HG03469 (cell line): ENCODE results near the gene COL9A3.
"Not testable (repeated sequence)": the region's sequence is repeated elsewhere in the genome, so short reads cannot be mapped to it uniquely, and the experiment has no call there.

Experiments
- ATAC-seq: cut with Tn5 transposase; IDR thresholded peaks from one replicate; pipeline ENCODE4 v1.9.1; 2021; ENCODE audit warnings: mild to moderate bottlenecking, moderate library complexity, moderate number of reproducible peaks; ENCODE audit not compliant: unreplicated experiment

The COL9A3 gene

DNA sequence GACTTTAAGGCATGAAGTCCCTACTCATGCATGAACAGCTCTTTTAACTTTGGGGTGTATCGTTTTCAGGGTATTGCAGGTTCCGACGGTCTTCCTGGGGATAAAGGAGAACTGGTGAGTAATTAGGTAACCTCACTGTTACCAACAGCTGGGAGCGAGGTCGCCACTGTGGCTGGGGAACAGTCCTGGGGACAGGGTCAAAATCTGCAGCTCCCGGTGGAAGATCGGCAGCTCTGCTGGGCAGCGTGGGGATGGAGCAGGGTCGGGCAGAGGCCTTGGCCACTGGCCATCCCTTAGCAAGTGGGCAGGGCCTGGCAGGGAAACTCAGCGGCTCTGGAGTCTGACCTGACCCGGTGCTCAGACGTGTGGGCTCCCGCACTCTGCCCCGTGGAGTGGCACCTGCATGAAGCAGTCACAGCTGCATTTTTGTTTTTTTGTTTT is 16.1 kb downstream of the COL9A3 start:
- no peak for ATAC-seq

DNA sequence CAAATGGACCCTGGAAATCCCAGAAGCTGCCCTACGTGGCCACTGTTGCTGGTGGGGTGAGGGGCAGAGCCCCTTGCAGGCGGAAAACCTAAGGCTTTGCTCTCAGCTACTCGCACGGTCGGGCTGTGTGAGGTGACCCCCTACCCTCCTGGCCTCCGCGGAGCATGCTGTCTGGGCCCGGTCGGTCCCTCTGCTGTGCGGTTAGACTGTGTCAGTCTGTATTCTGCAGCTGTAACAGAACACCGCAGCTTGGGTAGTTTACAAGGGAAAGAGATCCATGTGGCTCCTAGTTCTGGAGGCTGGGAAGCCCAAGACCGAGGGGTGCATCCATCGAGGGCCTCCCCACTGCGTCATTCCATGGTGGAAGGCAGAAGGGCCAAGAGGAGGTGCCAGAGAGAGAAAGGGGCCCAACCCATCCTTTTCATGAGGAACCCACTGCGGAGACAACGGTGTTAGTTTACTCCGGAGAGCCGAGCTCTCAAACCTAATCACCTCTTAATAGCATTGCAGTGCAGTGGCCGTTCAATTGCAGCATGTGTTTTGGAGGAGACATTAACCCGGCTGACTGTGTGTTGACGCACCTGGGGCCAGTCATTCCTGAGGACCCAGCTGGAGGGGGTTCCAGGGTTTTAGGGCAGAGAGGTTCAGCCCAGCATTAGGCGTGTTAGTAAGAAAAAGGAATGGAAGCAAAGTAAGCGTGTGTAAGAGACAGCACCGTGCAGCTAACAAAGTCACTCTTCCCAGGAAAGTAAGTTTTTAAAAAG is 18.3 kb downstream of the COL9A3 start:
- no peak for ATAC-seq

DNA sequence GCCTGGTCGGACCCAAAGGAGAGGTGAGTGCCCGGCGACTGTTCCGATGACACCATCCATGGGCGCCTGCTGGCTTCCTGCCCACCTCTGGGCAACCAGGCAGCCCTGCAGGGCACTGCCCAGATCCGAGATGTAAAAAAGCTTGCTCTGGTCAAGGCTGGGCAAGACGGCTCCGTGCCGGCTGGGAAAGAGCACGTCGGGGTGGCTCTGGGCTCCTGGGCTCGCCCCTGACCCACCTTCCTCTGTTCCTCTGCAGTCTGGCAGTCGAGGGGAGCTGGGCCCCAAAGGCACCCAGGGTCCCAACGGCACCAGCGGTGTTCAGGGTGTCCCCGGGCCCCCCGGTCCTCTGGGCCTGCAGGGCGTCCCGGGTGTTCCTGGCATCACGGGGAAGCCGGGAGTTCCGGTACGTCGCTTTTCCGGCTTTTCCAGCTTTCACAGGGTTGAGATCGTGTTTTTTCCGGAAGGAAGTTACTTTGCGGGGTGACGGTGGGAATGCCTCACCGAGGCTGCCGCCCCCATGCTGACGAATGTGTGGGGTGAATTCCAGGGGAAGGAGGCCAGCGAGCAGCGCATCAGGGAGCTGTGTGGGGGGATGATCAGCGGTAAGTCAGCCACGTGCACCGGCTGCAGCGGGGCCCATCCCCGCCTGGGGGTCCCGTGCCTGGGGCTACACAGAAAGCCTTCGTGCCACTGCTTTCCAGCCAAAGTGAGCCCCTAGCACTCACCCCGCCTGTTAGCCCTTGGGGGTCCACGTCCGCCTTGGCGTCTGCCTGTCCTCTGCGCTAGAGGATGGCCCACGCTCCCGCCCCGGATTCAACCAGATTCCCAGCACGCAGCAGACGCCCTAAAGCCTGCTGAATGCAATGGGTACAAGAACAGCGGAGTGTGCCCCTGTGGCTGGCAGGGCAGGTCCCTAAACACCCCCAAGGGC is 19.3 kb downstream of the COL9A3 start:
- no peak for ATAC-seq

DNA sequence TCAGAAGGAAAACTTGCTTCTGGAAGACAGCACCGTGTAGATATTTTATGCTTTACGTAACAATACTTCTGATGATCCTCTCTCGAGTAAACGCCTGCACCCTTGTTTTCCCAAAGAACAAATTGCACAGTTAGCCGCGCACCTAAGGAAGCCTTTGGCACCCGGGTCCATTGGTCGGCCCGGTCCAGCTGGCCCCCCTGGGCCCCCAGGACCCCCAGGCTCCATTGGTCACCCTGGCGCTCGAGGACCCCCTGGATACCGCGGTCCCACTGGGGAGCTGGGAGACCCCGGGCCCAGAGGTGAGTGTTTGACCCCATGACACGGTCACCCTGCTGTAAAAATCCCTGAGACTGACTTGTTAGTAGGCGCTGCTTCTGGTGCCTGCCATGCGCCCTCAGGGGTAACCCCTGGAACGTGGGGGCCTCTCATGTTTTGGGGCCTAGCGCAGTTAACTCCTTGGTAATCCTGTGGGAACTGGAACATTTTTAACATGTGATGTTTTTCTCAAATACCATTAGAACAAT is 20.2 kb downstream of the COL9A3 start:
- ATAC-seq, result no peak

DNA sequence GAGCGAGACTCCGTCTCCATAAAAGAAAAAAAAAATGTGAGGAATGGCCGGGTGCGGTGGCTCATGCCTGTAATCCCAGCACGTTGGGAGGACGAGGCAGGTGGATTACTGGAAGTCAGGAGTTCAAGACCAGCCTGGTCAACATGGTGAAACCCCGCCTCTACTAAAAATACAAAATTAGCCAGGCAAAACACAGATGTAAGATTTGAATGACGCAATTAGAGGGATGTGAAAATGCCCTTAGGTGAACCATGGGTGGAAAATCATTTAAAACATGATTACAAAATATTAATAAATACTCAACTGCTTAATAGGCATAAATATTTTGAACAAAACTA is 20.9 kb downstream of the COL9A3 start:
- no peak for ATAC-seq

DNA sequence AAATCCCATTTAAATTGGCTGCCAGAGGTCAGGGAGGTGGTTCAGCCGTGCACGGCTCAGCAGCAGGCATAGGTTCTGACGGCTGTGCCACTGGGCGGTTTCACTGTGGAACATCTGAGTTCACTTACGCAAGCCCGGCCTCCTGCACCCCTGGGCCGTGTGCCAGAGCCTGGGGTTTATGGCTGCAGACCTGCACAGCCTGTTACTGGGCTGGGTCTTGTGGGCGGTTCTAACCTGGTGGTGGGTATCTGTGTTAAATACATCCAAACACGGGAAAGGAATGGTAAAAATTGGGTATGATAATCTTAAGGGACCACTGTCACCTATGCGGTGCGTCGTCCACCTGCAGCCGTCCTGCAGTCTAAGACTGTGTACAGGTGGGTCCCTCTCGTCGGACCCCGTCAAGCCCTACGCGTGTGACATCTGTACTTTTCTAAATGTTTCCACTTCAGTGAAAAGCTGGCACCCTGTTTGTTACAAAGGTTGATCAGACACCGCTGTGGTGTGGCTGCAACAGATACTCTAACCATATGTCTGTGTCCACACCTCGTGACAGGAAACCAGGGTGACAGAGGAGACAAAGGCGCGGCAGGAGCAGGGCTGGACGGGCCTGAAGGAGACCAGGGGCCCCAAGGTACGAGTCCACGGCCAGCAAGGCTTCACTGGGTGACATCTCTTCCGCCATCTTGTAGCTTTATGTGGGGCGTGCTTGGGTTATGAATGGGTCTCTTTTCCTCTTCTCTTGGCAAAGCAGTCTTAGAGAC is 21.5 kb downstream of the COL9A3 start:
- no peak for ATAC-seq

DNA sequence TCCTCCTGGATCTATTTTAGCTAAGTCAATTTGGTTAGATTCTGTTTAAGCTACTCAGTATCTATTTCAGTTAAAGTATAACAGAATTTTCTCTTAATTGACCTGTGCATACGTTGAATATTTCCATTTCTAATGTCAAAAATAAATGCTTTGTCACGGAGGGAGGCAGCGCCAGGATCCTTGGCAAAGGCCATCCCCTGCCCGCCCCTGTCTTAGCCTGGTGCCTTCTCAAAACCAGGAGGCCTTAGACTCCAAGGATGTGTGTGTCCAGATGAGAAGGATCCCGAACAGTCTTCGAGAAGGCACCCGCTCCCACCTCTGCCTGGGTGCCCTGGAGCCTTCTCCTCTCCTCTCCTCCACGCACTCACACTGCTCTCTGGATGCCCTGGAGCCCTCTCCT is 22.4 kb downstream of the COL9A3 start:
- no peak for ATAC-seq

DNA sequence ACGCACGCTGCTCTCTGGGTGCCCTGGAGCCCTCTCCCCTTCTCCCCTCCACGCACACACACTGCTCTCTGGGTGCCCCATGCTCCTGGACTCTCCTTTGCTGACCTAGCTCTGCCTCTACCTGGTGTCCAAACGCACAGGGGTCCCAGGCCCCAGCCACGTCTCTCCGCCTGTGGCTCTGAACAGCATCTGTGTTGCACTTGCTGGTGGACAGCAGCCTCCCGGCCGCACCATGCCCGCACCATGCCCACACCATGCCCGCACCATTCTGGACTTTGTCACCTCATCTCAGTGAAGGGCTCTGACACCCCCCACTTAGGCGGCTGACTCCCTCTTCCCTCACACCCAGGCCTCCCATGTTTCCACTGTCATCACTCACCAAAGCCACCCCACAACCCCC is 23.0 kb downstream of the COL9A3 start:
- ATAC-seq, result no peak

DNA sequence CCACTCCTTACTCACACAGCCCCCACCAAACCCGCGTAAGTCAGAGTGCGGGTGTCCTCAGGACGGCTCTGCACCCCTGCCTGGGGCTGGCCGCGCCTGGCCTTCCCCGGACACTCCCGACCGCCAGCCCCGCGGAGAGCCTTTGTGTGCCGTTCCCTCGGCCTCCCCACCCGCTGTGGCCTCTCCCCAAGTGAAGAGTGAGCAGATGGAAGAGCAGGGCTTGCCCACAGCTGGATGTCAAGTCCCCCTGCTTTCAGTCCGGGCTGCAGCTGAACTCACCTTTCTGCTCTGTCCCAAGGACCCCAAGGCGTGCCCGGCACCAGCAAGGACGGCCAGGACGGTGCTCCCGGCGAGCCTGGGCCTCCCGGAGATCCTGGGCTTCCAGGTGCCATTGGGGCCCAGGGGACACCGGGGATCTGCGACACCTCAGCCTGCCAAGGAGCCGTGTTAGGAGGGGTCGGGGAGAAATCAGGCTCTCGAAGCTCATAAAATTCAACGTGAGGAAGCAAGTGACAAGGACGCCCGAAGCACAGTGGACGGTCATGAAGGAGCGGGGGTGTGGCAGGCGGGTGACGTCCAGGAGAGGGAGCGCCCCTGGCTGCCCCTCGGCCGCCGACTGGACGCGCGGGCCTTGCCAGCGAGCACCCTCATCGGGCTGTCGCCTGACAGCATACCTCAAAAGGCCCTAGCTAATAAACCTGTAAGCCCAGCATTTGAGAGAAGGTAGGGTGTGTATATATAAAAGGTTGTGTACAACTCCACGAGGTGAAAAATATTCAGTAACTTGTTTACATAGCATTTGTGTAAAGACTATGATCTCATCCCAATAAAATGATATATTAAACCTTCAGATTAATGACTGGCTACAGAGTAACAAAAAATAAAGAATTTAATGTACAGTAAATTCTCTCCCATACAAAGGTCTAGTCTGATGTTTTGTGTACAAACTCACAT is 23.7 kb downstream of the COL9A3 start:
- ATAC-seq, result no peak

DNA sequence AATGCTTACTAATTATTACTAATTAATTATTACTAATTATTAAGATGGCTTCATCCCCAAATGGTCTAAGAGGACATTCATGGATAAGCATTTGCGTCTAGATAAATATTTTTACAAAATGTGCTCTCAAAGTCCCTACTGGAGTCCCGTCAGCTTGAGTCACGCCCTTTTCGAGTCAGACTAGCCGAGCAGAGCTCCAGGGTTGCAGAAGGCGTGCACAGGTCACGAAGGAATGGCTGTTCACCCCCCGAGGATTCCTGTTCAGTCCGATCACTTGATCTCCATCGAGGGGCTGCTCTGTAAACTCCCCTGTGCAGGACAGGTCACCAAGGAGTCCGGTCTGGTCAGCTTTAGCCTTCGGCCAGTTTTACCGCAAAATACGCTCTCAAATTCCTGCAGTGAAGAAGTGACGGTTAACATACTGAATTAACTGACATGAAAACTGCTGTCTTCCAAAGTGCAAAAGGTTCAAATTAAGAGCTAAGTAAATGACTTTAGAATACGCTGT is 24.9 kb downstream of the COL9A3 start:
- ATAC-seq, result no peak

DNA sequence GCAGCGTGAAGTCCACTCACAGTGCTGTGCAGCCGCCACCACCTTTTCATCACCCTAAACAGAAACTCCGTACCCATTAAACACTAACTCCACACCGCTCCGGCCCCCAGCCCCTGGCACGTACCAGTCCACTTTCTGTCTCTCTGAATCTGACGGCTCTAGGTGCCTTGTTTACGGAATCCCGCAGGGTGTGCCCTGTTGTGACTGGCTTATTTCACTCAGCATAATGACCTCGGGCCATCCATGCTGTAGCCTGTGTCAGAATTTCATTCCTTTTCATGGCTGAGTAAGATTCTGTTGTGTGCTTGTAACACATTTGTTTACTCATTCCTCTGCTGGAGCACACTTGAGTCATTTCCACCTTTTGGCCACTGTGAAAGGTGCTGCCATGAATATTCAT is 26.8 kb downstream of the COL9A3 start:
- no peak for ATAC-seq

DNA sequence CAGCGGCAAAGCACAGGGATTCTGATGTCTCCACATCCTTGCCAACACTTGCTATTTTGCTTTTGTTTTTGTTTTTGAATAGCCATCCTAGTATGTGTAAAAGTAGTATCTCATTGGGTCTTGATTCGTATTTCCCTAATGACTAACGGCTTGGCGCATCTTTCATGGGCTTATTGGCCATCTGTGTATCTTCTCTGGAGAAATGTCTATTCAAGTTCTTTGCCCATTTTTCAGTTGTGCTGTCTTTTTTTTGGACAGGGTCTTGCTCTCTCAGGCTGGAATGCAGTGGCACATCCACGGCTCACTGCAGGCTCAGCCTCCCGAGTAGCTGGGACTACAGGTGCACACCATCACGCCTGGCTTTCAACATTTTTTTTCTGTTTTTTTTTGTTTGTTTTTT is 27.3 kb downstream of the COL9A3 start:
- ATAC-seq, result no peak

DNA sequence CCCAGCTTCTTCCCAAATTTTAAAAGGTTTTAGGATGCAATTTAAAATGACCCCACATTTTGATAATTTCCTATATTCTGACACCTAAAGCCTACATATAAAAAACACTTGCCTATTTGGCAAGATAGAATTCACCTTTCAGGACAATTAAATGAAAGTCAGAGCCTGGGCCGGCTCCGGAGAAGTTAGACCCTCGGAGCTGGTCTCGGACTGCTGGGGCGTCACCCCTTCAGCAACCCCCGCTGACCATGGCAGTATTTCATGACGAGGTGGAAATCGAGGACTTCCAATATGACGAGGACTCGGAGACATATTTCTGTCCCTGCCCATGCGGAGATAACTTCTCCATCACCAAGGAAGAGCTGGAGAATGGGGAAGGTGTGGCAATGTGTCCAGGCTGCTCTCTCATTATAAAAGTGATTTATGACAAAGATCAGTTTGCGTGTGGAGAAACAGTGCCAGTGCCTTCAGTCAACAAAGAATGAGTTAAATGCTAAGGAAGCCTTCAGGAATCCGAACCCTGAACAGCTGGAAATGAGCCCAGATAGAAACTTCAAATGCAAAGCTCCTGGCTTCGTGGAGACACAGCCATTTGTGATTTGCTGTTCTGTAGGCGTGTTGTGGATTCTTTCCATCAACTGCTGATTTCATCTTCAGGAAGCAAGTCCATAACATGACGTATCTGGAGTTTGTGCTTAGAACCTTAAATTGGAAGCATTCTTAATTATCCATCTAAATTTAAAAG is 28.7 kb downstream of the COL9A3 start:
- ATAC-seq, result no peak

DNA sequence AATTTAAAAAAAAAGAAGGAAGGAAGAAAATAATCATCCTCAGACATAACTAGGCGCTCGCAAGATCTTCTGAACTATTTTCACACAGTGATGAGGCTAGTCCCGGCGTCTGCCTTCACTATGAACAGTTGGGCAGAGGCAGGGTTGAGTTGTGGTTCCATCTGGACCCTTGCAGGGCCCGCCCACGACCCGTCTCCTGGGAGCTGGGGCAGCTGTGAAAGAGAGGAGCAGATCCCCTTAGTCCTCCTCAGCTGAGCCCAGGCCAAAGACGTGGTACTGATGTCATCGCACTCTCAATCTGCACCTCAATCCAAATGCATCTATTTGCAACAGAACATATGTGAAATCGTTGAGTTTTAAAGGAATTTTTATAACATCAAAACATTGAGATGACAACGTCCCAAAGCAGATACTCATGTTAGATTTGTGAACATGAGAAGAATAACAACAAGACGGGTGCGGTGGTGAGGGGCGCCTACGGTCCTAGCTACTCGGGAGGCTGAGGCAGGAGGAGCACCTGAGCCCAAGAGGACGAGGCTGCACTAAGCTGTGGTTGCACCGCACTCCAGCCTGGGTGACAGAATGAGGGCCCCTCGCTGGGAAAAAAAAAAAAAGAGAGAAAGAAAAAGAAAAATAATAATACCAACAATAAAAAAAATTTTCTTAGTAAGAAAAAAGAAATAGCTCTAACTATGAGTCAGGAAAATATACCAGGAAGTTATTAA is 29.5 kb downstream of the COL9A3 start:
- ATAC-seq, result no peak

DNA sequence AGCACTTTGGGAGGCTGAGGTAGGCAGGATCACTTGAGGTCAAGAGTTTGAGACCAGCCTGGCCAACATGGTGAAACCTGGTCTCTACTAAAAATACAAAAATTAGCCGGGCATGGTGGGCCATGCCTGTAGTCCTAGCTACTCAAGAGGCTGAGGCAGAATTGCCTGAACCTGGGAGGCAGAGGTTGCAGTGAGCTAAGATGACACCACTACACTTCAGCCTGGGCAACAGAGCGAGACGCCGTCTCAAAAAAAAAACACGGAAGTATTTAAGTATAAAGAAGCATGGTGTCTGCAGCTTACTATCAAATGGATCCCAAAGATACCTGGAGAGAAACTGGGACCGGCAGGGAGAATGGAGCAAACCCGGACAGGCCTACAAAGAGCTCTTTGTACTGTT is 32.1 kb downstream of the COL9A3 start:
- not testable (repeated sequence) for ATAC-seq

DNA sequence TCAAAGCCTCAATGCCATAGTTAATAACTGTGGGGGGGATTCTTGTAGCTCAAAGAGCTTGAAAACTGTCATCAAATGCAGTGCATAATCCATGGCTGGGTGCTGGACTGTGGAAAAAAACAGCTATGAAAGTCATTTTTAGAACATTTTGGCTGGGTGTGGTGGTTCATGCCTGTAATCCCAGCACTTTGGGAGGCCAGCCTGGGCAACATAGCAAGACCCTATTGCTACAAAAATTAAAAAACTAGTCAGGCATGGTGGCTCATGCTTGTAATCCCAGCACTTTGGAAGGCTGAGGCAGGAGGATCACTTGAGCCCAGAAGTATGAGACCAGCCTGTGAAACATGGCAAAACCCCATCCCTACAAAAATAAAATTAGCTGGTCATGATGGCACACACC is 32.6 kb downstream of the COL9A3 start:
- ATAC-seq, result no peak

DNA sequence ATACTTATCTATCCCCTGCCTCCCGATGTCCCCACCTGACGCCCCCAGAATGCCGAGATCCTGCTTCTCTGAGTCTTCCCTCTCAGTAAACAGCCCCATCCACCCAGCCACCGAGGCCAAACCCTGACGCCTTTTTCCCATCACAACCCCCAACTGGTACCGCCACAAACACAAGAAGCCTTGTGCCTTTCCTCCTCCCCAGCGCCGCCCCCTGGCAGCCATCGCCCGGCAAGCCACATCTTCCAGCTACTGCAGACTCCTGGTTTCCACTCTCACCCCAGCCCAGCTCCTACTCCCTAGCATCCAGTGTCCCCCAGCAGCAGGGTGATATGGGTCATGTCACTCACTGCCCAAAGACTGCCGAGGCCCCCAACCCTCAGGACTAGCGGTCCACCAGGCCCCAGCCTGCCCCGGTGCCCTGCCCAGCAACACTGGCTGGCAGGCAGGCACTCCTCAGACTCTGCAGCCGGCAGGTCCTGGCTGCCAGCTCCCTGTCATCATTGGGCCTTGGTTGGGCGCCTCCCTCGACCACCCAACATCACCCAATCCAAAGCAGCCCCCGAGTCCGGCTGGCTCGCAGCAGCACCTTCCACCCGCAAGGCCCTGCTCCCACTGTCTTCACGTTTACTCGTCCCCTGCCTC is 33.6 kb downstream of the COL9A3 start:
- ATAC-seq, result no peak

DNA sequence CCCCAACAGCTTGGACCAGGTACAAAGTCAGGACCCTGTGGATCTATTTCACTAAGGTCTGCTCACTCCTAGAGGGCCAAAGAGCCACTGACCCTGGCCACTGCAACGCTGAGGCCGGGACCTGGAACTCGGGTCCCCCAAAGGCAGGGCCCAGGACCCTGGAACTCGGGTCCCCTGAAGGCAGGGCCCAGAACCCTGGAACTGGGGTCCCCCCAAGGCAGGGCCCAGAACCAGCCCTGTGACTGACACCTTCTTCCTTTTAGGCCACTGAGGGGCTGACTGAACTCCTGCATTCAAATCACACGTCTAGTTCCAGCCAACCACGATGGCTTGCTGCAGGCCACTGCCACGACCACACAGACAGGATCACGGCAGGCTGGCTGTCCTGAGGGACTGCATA is 35.3 kb downstream of the COL9A3 start:
- ATAC-seq, result no peak
